Esophagus muscularis mucosa (tissue), 3 donors: Measurements from ENCODE around the gene CLSTN1.

Experiments used
- POLR2A ChIP-seq: fragments of 450-650 bp; IDR thresholded peaks from one replicate; pipeline ENCODE4 v1.6.1; 2017; ENCODE audit warnings: antibody characterized with exemption, moderate library complexity, mild to moderate bottlenecking, low read depth
- TF ChIP-seq, protein P1 (sequence below), 3 experiments: fragments of 200-600 bp in 2 of 3; fragments of 450-650 bp in 1 of 3; sonication (generic) in 2 of 3; IDR thresholded peaks; one replicate each; pipeline ENCODE4 v1.5.1; 2017 to 2019; ENCODE audit warnings: antibody characterized with exemption in 3 of 3, mild to moderate bottlenecking in 2 of 3, moderate library complexity in 1 of 3

DNA sequence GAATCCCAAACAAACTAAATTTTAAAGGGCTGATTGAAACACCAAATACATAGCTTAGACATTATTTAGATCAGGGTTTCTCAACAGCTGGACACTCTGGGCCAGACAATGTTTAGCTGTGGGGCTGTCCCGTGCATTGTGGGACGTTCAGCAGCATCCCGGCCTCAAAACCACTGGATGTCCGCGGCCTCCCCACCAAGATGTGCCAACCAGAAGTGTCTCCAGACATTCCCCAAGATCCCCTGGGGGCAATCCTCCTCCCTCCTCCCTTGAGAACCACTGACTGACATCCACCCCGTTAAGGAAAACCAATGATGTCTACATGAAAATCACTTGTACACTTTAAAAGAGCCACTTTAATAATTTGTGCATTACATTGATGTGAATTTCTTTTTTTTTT, 38.4 kb downstream of the CLSTN1 start:
- TF ChIP-seq, protein P1, sequence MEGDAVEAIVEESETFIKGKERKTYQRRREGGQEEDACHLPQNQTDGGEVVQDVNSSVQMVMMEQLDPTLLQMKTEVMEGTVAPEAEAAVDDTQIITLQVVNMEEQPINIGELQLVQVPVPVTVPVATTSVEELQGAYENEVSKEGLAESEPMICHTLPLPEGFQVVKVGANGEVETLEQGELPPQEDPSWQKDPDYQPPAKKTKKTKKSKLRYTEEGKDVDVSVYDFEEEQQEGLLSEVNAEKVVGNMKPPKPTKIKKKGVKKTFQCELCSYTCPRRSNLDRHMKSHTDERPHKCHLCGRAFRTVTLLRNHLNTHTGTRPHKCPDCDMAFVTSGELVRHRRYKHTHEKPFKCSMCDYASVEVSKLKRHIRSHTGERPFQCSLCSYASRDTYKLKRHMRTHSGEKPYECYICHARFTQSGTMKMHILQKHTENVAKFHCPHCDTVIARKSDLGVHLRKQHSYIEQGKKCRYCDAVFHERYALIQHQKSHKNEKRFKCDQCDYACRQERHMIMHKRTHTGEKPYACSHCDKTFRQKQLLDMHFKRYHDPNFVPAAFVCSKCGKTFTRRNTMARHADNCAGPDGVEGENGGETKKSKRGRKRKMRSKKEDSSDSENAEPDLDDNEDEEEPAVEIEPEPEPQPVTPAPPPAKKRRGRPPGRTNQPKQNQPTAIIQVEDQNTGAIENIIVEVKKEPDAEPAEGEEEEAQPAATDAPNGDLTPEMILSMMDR (IDR thresholded peaks at IDR 0.05): no peak
- TF ChIP-seq POLR2A: no peak
